ENCODE measurements around the gene DRD2.

The DRD2 gene

DNA sequence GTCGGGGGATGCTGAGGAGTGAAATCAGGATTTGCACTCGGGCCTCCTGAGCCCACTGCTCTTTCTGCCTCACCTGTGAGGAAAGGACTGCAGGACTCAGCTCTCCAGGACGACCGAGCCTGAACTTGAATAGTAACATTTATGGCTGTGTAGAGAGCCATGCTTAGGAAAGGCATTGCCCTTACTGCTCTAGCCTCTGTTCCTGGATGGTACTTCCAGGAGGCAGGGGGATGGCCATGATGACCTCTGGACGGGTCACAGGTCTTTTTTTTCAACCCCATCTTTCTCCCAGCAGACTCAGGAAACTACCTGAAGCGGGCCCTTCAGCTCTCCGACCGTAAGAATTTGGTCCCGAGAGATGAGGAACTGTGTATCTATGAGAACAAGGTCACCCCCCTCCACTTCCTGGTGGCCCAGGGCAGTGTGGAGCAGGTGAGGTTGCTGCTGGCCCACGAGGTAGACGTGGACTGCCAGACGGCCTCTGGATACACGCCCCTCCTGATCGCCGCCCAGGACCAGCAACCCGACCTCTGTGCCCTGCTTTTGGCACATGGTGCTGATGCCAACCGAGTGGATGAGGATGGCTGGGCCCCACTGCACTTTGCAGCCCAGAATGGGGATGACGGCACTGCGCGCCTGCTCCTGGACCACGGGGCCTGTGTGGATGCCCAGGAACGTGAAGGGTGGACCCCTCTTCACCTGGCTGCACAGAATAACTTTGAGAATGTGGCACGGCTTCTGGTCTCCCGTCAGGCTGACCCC, 76.3 kb downstream of the DRD2 start:
- DNase-seq (ENCODE audit: low read depth), result no peak

DNA sequence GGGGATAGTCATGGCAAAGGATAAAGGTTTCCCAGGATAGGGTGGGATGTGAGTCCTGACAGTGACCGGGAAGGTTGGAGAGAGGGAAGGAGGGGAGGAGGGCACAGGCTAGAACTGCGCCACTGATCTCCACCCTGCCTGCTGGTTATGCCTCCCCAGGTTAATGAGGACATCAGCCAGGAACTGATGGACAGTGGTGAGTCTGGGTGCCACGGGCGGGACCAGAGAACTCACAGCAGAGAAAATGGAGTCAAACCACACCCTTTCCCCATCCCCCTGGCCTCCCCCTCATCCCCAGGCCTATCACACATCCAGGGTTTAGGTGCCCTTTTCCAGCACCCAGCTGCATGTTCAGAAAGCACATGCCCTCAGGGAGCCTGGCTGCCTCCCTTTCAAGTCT, 77.4 kb downstream of the DRD2 start:
- no peak for DNase-seq (ENCODE audit: low read depth)

DNA sequence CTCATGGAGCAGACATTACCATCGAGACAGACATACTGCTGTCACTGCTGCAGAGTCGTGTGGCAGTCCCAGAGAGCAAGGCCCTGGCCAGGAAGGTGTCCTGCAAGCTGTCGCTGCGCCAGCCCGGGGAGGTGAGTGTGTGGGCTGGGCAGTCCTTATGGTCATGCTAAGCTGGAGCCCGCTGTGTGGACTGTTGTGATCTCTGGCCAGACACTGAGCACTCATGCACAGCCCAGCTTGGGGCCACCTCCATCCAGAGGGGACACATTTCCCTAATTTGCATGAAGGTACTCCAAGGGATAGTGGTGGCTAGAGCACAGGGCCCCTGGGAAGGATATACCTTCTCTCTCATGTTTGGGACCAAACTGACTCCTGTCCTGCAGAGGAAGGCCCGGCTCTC, 78.0 kb downstream of the DRD2 start:
- no peak for DNase-seq (ENCODE audit: low read depth)

- DNase-seq (ENCODE audit: low read depth), result no peak
Measured at GRCh38 chr11:113396690-113397089, 78.5 kb downstream of the DRD2 start.

- DNase-seq (ENCODE audit: low read depth), result no peak
Measured at GRCh38 chr11:113395782-113396336, 79.3 kb downstream of the DRD2 start.

DNA sequence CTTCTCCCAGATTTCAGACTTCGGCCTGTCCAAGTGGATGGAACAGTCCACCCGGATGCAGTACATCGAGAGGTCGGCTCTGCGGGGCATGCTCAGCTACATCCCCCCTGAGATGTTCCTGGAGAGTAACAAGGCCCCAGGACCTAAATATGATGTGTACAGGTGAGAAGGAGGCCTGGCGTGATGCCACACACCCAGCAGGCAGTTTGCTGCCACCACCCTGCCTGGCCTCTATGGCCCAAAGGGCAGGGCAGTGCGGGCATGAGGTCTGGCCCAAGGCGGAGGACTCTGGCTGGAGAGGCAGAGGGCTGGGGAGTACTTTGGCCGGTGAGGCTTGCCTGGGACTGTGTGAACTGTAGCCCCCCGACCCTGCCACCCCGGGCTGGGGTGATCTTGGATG, 80.3 kb downstream of the DRD2 start:
- no peak for DNase-seq (ENCODE audit: low read depth)

- DNase-seq (ENCODE audit: low read depth), result no peak
Measured at GRCh38 chr11:113393501-113393985, 81.7 kb downstream of the DRD2 start.

- no peak for DNase-seq (ENCODE audit: low read depth)
Measured at GRCh38 chr11:113392236-113392921, 82.8 kb downstream of the DRD2 start.

GRCh38 chr11:113389272-113389671, 85.9 kb downstream of the DRD2 start:
- no peak for DNase-seq (ENCODE audit: low read depth)

- DNase-seq (ENCODE audit: low read depth), result no peak
Measured at GRCh38 chr11:113387605-113388211, 87.5 kb downstream of the DRD2 start, which contains the start of gene ANKK1. TSS of gene ANKK1 (plus strand) at chr11:113387779. CDS start at chr11:113387885, 106 bp downstream.

- DNase-seq (ENCODE audit: low read depth), result no peak
Measured at GRCh38 chr11:113386866-113387265, 88.3 kb downstream of the DRD2 start.

DNA sequence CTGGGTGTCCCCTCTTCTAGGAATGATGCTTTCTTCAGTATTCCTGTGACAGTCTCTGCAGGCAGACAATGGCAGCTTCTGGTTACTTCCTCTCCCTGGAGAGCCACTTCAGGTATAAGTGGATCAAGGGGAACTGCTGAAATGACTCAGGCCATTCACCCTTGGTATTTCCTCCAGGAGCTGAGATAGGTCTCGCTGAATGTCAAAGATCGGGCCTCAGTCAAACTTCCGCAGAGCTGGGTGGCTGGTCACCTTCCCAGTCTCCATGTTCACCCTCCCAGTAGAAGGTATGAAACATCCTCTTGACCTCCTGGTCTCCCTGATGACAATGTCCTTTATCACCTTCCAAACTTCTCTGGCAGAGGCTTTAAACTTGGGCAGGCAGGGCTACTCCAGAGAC, 89.4 kb downstream of the DRD2 start:
- no peak for DNase-seq (ENCODE audit: low read depth)

- no peak for DNase-seq (ENCODE audit: low read depth)
Measured at GRCh38 chr11:113384551-113384950, 90.6 kb downstream of the DRD2 start.

GRCh38 chr11:113382121-113382520, 93.1 kb downstream of the DRD2 start:
- DNase-seq (ENCODE audit: low read depth), result no peak

GRCh38 chr11:113378692-113379091, 96.5 kb downstream of the DRD2 start:
- no peak for DNase-seq (ENCODE audit: low read depth)

DNA sequence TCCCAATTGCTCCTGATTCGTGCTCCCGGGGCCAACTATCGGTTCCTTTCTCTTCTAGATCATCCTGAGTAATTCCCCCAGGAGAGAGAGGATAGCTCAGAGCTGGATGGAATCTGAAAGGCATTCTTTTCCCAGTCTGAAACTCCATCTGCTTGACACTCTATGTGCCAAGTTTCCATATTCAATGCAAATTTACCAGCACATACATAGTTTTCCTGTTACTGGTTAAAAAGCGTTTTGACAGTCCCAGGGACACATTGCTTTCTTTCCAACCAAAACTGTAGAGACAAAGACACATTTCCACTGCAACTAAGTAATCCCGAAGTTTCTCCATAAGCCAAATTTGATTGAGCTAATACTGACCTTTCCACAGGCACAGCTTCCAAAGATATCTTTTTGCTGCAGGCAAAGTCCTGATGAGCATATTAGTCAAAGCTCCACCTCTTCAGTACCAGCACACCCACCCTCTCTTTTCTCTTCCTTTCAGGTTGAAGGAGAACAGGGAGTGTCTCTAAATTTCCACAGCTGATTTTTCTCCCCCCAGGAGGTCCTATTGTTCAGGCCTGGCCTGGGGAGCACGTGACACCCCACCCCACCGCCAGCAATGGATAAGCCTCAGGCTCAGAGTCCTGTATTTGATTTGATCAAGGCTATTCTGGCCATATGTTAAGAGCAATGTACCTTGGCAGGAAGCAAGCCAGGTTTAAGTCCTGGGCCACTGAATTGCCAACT, 97.4 kb downstream of the DRD2 start:
- no peak for DNase-seq (ENCODE audit: low read depth)

- no peak for DNase-seq (ENCODE audit: low read depth)
Measured at GRCh38 chr11:113376156-113376555, 99.0 kb downstream of the DRD2 start.

DNA sequence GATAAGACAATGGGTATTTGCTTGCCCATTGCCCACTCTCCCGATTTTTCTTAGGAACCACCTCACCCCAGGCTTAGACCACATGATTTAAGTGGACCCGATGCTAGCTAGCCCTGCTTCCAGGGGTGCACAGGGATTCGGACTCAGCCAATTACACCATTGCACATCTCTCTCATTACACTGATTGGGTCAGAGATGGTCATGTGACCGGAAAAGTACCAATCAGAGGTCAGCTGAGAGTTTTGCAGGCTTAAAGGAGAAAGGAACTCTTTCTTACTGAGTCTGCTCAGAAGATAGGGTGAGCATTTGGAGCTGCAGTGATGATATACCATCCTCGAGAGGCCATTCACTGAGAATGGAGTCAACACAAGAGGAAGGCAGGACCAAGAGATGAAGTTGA, 99.8 kb downstream of the DRD2 start:
- no peak for DNase-seq (ENCODE audit: low read depth)

DNA sequence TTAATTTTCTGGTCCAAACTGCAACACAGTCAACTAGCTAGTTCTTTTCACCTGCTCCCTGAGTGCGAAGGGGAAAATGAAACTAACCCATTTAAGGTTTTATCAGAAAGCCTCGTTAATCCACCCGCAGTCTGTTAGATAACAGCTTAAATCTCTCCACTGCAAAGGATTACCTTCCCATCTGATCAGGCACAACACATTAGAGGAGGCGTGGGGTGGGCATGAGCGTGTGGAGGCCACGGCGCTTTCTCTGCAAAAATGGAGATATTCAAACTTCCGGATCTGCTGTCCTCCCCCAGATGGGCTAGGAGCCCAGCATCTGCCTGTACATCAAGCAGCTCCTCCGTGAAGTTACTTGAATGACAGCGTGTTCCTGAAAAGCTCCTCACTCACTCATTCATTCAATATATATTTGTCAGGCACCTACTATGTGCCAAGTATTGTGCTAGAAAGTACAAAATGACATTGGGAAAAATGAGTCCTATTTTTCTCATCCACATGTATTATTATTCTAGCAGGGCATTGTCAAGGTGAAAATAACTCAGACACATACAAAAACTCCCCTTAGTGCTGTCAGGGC, 101.1 kb downstream of the DRD2 start:
- DNase-seq (ENCODE audit: low read depth), result no peak

DNA sequence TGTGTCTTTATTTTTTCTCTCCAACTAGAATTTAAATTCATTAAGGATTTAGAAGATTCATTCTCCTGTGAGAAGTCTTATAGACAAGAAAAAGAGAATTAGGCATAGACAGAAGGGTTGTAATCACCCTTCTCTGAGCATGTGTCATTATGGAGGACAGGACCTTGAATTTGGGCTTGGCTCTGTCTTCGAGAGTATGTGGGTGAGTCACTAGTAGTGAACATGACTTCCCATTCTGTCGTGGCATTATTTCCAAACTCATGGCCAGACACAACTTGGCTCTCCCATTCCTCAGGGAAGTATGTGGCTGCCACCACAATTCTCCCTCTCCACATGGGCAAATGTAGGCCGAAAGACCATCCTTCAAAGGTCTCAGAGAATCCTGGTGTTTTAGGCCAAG, 101.9 kb downstream of the DRD2 start:
- no peak for DNase-seq (ENCODE audit: low read depth)

DNA sequence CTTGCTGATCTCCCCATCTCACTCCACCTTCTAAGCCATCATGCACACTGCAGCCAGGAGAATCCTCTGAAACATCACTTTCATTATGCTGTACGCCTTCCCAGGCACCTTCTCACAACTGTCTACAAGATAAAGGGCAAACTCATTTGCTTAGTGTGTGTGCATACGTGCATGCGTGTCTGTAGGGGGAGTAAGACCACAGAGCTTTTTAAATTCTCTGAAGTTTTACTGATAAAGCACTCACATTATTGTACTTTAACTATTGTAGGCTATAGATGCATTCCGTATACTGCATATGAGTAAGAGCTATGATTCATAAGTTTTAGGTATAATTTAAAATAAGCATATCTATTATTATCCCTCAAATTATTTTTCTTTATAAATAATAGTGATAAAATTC, 102.9 kb downstream of the DRD2 start:
- no peak for DNase-seq (ENCODE audit: low read depth)

GRCh38 chr11:113370634-113371033, 104.6 kb downstream of the DRD2 start:
- no peak for DNase-seq (ENCODE audit: low read depth)
